ENCODE data around the gene PPP2R2D.
"Not testable (repeated sequence)": the region's sequence is repeated elsewhere in the genome, so short reads cannot be mapped to it uniquely, and the experiment has no call there.

The PPP2R2D gene

GRCh38 chr10:131930150-131930549 lies 29.3 kb downstream of the PPP2R2D start:
- no peak for DNase-seq

- no peak for DNase-seq
Measured at GRCh38 chr10:131930586-131931330, 29.9 kb downstream of the PPP2R2D start.

DNA sequence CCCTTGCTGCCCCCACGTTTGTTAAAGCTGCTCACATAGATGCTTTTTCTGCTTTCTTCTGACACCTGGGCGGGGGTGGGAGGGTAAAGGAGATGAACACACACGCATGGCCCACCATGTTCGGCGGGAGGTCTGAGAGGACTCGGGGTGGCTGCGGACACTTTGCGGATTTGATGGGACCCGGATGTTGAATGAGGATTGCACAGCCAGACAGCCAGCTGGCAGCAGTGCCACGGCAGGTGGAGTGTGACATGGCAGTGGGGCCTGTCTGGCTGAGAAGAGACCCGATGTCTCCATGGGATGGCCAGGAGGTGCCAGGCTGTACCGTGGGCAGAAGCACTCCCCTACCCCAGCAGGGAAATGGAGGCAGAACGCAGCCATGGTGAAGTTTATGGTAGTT lies 31.2 kb downstream of the PPP2R2D start:
- DNase-seq = no peak

DNA sequence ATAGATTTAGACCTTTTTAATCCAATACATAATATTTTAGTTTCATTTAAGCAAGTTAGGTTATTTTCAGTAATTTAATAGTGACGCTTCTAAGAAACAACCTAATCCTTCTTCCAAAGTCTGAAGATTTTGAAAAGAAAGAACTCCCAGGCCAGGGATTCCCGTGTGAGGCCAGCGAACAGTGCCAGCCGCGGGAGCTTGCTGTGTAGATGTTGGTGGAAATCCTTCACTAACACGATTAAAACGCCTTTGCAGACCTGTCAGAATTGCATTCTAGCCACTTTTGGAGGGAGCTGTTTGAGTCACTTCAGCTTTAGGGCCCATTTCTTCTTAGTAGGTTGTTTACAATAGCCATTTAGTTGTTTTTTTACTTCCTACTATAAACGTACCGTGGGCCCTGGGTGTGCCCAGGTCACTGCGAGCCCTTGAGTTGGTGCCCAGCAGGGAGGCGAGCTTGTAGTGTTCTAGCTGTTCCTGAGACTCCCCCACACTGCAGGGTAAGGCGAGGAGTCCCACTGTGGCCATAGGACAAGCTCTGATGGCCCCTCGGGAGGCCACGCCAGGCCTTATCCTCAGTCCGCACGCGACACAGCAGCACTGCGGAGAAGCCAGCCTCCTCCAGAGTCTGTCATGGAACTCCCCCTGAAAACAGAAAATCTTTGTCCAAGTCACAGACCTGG lies 32.3 kb downstream of the PPP2R2D start:
- DNase-seq = no peak

DNA sequence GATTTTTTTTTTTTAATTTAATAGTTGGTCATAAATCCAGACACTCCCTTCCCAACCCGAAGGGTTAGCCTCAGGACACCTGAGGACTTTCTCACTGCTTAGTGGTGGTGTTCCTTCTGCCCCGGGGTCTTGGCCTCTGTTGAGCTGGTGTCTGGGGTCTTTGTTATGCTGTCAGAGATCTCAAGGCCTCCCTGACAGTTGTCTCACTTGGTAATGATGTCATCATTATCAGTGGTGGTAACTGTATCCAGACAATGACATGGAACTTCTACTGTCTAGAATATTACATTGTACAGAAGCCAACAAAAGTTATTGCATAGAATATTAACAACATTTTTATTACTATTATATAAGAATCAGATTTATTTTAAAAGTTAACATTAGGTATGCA lies 32.9 kb downstream of the PPP2R2D start:
- no peak for DNase-seq

GRCh38 chr10:131934769-131935168 lies 34.0 kb downstream of the PPP2R2D start:
- DNase-seq = no peak

- DNase-seq = no peak
Measured at GRCh38 chr10:131935260-131935659, 34.5 kb downstream of the PPP2R2D start.

DNA sequence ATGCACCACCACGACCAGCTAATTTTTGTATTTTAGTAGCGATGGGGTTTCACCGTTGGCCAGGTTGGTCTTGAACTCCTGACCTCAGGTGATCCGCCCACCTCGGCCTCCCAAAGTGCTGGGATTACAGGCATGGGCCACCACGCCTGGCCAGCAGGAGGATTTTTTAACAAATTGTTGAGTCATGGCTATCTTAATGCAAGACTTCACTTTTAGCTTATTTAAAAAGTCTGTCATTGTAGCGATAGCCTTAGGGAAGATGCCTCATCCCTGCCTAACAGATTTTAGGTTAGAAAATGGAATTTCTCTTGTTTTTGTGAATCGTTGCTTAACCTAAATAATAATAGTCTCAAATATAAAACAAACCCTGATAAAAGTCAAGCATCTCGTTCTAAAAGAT lies 35.5 kb downstream of the PPP2R2D start:
- no peak for DNase-seq

DNA sequence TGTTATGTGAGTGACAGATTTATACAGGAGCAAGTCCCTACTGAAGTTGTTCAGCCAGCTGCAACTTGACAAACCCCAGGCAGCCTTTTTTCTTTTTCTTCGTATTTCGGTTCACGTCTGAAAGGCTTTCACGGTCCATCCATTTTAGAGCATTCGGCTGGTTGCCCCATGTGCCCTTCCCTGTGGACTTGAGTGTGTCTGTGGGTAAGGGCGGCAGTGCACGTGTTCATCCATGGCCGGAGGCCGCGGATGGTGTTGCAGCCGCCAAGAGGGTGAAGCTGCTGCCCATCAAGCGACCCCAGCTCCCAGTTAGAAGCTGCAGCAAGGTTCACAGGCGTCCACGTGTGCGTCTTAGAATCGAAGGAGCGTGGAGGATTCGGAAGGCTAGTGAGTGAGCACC lies 35.9 kb downstream of the PPP2R2D start:
- DNase-seq = no peak

DNA sequence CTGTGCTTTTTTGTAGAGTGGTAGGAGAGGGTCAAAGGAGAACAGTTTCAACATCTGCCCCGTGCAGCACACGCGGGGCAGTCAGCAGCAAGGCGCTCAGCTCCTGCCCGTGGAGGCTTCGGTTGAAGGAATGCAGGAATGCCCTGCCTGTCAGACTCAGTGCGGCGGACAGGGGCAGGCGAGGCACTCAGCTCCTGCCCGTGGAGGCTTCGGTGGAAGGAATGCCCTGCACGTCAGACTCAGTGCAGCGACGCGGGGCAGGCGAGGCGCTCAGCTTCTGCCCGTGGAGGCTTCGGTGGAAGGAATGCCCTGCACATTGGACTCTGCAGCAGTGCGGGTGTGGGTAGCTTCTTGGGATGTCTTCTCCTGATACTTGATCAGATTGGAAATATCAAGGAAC lies 37.0 kb downstream of the PPP2R2D start:
- DNase-seq = no peak

DNA sequence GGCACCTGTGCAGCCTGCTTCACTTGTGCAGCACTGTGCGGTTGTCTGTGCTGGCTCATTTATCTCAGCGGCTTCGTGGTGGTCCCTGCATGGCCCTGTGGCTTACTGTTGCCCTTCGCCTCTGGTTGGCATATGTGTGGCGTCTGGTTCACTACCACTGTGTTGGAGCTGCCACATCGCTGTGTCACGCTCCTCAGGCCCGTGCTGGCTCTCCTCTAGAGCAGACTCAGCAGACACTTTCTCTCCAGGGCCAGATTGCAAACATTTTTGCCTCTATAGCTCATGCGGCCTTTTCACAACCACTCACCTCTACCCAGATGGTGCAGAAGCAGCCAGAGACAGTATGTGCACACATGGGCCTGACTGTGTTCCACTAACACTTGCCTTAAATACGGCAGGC lies 37.9 kb downstream of the PPP2R2D start:
- DNase-seq = no peak

GRCh38 chr10:131942455-131942854 lies 41.6 kb downstream of the PPP2R2D start:
- no peak for DNase-seq

DNA sequence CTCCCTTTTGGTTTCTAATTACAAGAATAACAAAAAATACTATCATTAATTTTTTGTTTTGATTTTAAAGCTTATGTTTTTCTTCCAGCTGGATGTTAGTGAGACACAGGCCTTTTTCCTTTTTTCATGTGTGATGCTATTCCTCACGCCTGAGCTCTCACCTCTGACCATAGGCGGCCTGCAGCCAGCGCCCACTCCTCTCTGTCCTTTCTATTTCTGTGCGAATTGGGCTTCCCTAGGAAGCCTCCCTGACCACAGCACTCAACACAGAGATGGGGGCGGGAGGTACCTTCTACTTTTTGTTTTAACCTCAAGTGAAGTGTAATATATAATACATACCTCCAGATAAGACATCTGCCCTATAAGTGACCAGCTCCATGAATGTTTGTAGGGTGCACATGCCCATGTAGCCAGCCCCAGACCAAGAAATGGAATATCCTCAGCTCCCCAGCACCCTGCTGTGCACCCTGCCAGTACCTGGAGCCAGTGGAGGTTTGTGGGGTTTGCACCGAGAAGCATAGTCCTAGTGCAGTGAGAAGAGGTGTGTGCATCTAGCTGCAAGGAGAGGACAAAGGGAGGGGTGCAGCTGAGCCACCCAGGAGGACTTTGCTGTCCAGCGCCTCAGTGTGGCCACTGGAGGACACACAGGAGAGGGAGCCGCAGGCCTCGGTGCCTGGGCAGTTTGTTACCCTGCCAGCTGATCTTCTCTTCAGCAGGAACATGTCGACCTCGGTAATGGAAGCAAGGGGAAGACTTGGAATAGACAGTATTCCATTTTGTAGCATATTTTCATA lies 42.4 kb downstream of the PPP2R2D start:
- DNase-seq = no peak

GRCh38 chr10:131944412-131944811 lies 43.6 kb downstream of the PPP2R2D start:
- no peak for DNase-seq

GRCh38 chr10:131944976-131945695 lies 44.3 kb downstream of the PPP2R2D start:
- no peak for DNase-seq

DNA sequence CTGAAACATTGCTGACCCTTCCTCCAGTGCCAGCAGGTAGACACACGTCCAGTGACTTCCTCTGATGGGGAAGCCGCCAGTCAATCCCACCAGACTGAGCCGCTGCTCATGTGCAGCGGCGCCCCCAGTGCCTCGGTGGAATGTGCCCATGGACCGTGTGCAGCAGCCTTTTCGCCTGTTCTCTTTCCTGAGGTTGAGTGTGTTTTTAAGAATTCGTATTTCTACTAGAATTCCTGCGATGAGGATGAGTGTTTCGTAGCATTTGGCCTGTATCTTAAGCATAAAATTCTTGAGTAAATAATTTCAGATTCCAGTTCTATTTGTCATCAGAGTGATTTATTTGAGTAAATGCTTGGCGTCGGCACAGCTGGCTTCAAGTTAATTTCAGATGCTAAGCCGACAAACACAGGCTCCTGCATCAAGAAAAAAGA lies 45.5 kb downstream of the PPP2R2D start:
- DNase-seq = no peak

DNA sequence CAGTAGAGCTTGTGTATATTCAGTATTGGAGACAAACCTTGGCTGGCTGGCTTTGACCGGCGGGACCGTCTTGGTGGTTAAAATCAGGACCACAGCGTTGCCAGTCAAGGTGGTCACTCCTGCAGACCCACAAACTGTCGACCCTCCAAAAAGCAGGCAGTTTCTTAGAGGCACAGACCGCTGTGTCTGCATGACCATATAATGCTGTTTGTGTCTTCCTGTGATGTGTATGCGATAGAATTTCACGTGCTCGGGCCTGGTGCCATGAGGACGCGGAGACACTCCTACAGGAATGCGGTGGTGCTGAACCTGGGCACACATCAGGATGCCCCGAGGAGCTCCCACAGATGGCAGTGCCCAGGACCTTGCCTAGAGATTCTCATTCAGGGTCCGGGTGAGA lies 46.1 kb downstream of the PPP2R2D start:
- DNase-seq = no peak

- no peak for DNase-seq
Measured at GRCh38 chr10:131947631-131948347, 47.0 kb downstream of the PPP2R2D start.

DNA sequence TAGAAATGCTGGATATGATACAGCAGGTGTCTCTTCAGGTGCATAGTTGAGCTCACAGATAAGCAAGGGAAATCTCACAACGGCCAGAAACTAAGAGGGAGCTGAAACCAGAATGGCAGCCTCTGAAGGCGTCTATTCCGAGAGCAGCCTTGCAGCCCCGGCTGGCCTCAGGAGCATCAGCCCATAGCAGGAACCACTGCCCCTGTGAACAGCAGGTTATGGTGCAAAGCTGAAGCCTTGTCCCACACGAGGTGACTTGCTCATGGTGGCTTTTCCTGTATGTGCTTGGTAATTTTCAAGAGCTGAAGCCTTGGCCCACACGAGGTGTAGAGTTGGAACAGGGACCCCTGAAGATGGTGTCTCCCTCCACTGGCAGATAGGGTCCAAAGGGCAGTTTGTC lies 47.7 kb downstream of the PPP2R2D start:
- DNase-seq = no peak

DNA sequence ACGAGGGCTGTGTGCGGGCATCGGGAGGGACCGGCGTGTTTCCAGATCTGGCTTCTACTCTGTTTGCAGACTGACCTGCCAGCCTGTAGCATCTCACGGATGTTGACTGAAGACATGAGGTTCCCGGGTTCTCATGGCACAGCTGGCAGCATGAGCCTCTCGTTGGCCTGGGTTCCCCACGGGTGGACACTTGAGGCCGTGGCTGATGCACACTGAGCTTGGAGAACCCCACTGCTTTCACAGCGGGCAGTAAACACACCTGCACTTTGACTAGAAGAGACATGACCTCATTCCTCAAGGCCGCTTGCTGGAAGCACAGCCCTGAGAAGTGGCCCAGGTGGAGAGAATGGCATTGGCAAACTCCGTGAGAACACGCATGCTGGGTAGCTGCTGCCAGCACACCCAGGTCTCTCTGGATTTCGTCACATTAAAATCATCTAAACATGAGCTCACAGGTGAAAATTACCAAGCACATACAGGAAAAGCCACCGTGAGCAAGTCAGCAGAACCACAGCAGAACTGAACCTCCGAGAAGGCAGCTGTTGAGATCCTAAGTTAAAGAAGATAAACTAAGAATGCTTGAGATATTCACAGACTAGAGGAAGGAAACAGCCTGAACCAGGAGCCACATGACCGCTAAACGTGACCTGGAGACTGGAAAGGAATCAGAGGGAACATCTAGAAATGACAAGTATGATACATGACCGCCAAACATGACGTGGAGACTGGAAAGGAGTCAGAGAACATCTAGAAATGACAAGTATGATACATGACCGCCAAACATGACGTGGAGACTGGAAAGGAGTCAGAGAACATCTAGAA lies 48.4 kb downstream of the PPP2R2D start:
- DNase-seq = no peak

DNA sequence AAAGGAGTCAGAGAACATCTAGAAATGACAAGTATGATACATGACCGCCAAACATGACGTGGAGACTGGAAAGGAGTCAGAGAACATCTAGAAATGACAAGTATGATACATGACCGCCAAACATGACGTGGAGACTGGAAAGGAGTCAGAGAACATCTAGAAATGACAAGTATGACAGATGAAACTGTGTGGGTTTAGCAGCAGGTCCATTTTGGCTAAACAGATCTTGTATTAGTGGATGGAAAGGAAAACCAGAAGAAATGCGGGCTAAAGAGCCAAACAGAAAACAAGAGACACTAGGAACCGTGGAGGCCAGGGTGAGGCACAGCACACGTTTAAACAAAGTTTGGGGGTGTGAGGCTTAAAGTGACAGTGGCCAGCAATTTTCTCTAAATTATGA lies 49.1 kb downstream of the PPP2R2D start:
- not testable (repeated sequence) for DNase-seq
